ENCODE results near the gene OR10H5.

- TF ChIP-seq POLR2A (IDR thresholded peaks at IDR 0.05; ENCODE audit: low read depth, low read length) (no peak), POLR2AphosphoS5 (IDR thresholded peaks at IDR 0.05; ENCODE audit: low read depth, low read length) (no peak), TAF1 (IDR thresholded peaks at IDR 0.05; ENCODE audit: borderline replicate concordance, low read depth, low read length) (no peak)
Observed at GRCh38 chr19:15782211-15782610, 5.2 kb upstream of the OR10H5 start.
